Right atrium auricular region (tissue), 2 donors: Measurements from ENCODE around the gene TBXAS1. TPM values are rescaled to one million over a fixed set of nuclear protein-coding genes. Genes with fewer than 3 reads are reported as not detected.

Experiments
- DNase-seq: peaks from one replicate; pipeline ENCODE4 v3.0.0-alpha.2; 2019; ENCODE audit warnings: low spot score
- H3K27ac ChIP-seq, 2 donors: fragments of 200-600 bp; sonication (generic); 1 replicate in 1 of 2; 2 replicates in 1 of 2; pipeline ENCODE4 v1.5.1; 2016 to 2019
- H3K27me3 ChIP-seq, 2 donors: fragments of 200-600 bp; sonication (generic); one replicate each; pipeline versions ENCODE4 v1.5.1 to v1.6.0; 2017 to 2019
- H3K36me3 ChIP-seq: fragments of 200-600 bp; sonication (generic); one replicate; pipeline ENCODE4 v1.5.1; 2016
- H3K4me1 ChIP-seq, 2 donors: fragments of 200-600 bp; sonication (generic); one replicate each; pipeline versions ENCODE4 v1.5.1 to v1.6.0; 2017 to 2019
- H3K4me3 ChIP-seq, 2 donors: fragments of 200-600 bp; sonication (generic); 1 replicate in 1 of 2; 2 replicates in 1 of 2; pipeline ENCODE4 v1.5.1; 2017 to 2019; ENCODE audit warnings: mild to moderate bottlenecking in 1 of 2, moderate library complexity in 1 of 2
- H3K9me3 ChIP-seq, 2 donors: fragments of 200-600 bp; sonication (generic); one replicate each; pipeline ENCODE4 v1.5.1; 2019
- CTCF ChIP-seq, 2 donors: fragments of 200-600 bp; sonication (generic); IDR thresholded peaks; one replicate each; pipeline ENCODE4 v1.5.1; 2019; ENCODE audit warnings: antibody characterized with exemption in 2 of 2
- total RNA-seq, 2 donors: library from RNA; depleted of rRNA; stranded (reverse); fragments of >200 nt; gene quantifications; one replicate each; pipeline ENCODE4 v1.1.0, GENCODE V29; 2016

The TBXAS1 gene
- total RNA-seq, 2 donors from 2014 or later = 4.6 to 15.3 TPM

- Histone ChIP-seq H3K4me3 (no peak overlapping the region), H3K27ac (no peak overlapping the region), H3K9me3 (peaks cover 0 to 9% of the 10 kb centered on the region in 2 donors), H3K27me3 (no peaks in the 10 kb centered on the region), H3K4me1 (no peaks in the 10 kb centered on the region), H3K36me3 (no peaks in the 10 kb centered on the region)
- TF ChIP-seq CTCF (IDR thresholded peaks at IDR 0.05) = no peak
- no peak for DNase-seq
Measured at GRCh38 chr7:139949629-139950028, 120.6 kb downstream of the TBXAS1 start.

GRCh38 chr7:139950881-139951525, 121.9 kb downstream of the TBXAS1 start:
- Histone ChIP-seq H3K4me1 (no peaks in the 10 kb centered on the region), H3K27me3 (no peaks in the 10 kb centered on the region), H3K27ac (no peak overlapping the region), H3K9me3 (peaks cover 0 to under 1% of the 10 kb centered on the region in 2 donors), H3K4me3 (no peak overlapping the region), H3K36me3 (no peaks in the 10 kb centered on the region)
- no peak for TF ChIP-seq CTCF (IDR thresholded peaks at IDR 0.05)
- no peak for DNase-seq

- no peaks in the 10 kb centered on the region for H3K36me3 ChIP-seq
Measured at GRCh38 chr7:139953229-139953628, 124.2 kb downstream of the TBXAS1 start.

GRCh38 chr7:139955109-139955820, 126.2 kb downstream of the TBXAS1 start:
- Histone ChIP-seq H3K27me3 (no peaks in the 10 kb centered on the region), H3K27ac (no peak overlapping the region), H3K9me3 (no peaks in the 10 kb centered on the region), H3K36me3 (no peaks in the 10 kb centered on the region), H3K4me3 (no peak overlapping the region), H3K4me1 (no peaks in the 10 kb centered on the region)
- TF ChIP-seq CTCF (IDR thresholded peaks at IDR 0.05) = no peak
- no peak for DNase-seq

More at GRCh38 chr7:139953229-139953628, 124.2 kb downstream of the TBXAS1 start:
- DNase-seq = no peak
- Histone ChIP-seq H3K4me1 (no peaks in the 10 kb centered on the region), H3K27ac (no peak overlapping the region), H3K9me3 (no peaks in the 10 kb centered on the region), H3K27me3 (no peaks in the 10 kb centered on the region), H3K4me3 (no peak overlapping the region)
- no peak for TF ChIP-seq CTCF (IDR thresholded peaks at IDR 0.05)

GRCh38 chr7:139958599-139959284, 129.7 kb downstream of the TBXAS1 start:
- no peaks in the 10 kb centered on the region for H3K27me3 ChIP-seq
- no peak for DNase-seq
- no peak overlapping the region for H3K4me3 ChIP-seq
- no peaks in the 10 kb centered on the region for H3K36me3 ChIP-seq
- no peak overlapping the region for H3K27ac ChIP-seq
- no peak for TF ChIP-seq CTCF (IDR thresholded peaks at IDR 0.05)
- no peaks in the 10 kb centered on the region for H3K4me1 ChIP-seq
- no peaks in the 10 kb centered on the region for H3K9me3 ChIP-seq
